Liver (tissue), 3 donors: ENCODE measurements around the gene DR1.

ENCODE experiments used
- EGR1 ChIP-seq, 2 donors: IDR thresholded peaks; 2 replicates each; pipeline ENCODE4 v1.6.1; 2016 to 2018; ENCODE audit warnings: antibody characterized with exemption in 2 of 2, low read depth in 2 of 2
- JUND ChIP-seq, 2 donors: IDR thresholded peaks; 2 replicates each; pipeline ENCODE4 v1.6.1; 2016; ENCODE audit warnings: antibody characterized with exemption in 2 of 2
- RAD21 ChIP-seq, 2 donors: IDR thresholded peaks; 2 replicates each; pipeline ENCODE4 v1.6.1; 2016; ENCODE audit warnings: antibody characterized with exemption in 2 of 2, mild to moderate bottlenecking in 2 of 2
- SP1 ChIP-seq: IDR thresholded peaks from 2 replicates; pipeline ENCODE4 v1.6.1; 2018; ENCODE audit warnings: antibody characterized with exemption, mild to moderate bottlenecking
- YY1 ChIP-seq: IDR thresholded peaks from 2 replicates; pipeline ENCODE4 v1.6.1; 2016; ENCODE audit warnings: antibody characterized with exemption, mild to moderate bottlenecking
- TF ChIP-seq, protein P1 (sequence below): fragments of 150-350 bp; IDR thresholded peaks from 2 replicates; pipeline ENCODE4 v1.5.1; 2017; ENCODE audit warnings: improper control_type of control experiment, low read depth, low read length; ENCODE audit not compliant: missing input control
- TF ChIP-seq, protein P2 (sequence below): IDR thresholded peaks from 2 replicates; pipeline ENCODE4 v1.6.1; 2016; ENCODE audit warnings: antibody characterized with exemption
- TF ChIP-seq, protein P3 (sequence below): IDR thresholded peaks from 2 replicates; pipeline ENCODE4 v1.6.1; 2016; ENCODE audit warnings: antibody characterized with exemption, mild to moderate bottlenecking
- TF ChIP-seq, protein P4 (sequence below): IDR thresholded peaks from 2 replicates; pipeline ENCODE4 v1.6.1; 2016; ENCODE audit warnings: antibody characterized with exemption
- donor health status: healthy.
- donor health status: healthy.

DNA sequence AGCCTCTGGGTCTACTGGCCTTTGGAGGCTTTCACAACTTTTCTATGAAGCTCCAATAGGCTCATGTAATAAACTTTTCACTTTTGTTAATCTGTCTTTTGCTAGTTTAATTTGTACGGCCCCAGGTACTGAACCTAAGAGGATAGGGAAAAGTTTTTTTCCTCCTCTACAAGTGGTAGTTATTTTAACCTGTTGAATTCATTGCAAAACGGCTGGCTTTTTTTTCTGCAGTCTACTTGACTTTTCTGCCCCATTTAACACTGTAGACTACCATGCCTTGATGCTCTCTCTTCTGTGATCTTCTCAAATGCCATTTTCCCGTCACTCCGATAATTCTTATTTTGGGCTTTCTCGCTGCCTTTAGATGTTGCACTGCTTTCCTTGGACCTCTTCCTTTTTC, 43.6 kb upstream of the DR1 start:
- TF ChIP-seq, protein P1, sequence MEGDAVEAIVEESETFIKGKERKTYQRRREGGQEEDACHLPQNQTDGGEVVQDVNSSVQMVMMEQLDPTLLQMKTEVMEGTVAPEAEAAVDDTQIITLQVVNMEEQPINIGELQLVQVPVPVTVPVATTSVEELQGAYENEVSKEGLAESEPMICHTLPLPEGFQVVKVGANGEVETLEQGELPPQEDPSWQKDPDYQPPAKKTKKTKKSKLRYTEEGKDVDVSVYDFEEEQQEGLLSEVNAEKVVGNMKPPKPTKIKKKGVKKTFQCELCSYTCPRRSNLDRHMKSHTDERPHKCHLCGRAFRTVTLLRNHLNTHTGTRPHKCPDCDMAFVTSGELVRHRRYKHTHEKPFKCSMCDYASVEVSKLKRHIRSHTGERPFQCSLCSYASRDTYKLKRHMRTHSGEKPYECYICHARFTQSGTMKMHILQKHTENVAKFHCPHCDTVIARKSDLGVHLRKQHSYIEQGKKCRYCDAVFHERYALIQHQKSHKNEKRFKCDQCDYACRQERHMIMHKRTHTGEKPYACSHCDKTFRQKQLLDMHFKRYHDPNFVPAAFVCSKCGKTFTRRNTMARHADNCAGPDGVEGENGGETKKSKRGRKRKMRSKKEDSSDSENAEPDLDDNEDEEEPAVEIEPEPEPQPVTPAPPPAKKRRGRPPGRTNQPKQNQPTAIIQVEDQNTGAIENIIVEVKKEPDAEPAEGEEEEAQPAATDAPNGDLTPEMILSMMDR = no peak
- TF ChIP-seq RAD21 (IDR thresholded peaks at IDR 0.05) = no peak
- TF ChIP-seq, protein P2, sequence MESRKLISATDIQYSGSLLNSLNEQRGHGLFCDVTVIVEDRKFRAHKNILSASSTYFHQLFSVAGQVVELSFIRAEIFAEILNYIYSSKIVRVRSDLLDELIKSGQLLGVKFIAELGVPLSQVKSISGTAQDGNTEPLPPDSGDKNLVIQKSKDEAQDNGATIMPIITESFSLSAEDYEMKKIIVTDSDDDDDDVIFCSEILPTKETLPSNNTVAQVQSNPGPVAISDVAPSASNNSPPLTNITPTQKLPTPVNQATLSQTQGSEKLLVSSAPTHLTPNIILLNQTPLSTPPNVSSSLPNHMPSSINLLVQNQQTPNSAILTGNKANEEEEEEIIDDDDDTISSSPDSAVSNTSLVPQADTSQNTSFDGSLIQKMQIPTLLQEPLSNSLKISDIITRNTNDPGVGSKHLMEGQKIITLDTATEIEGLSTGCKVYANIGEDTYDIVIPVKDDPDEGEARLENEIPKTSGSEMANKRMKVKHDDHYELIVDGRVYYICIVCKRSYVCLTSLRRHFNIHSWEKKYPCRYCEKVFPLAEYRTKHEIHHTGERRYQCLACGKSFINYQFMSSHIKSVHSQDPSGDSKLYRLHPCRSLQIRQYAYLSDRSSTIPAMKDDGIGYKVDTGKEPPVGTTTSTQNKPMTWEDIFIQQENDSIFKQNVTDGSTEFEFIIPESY = no peak
- TF ChIP-seq SP1 = no peak
- TF ChIP-seq, protein P3, sequence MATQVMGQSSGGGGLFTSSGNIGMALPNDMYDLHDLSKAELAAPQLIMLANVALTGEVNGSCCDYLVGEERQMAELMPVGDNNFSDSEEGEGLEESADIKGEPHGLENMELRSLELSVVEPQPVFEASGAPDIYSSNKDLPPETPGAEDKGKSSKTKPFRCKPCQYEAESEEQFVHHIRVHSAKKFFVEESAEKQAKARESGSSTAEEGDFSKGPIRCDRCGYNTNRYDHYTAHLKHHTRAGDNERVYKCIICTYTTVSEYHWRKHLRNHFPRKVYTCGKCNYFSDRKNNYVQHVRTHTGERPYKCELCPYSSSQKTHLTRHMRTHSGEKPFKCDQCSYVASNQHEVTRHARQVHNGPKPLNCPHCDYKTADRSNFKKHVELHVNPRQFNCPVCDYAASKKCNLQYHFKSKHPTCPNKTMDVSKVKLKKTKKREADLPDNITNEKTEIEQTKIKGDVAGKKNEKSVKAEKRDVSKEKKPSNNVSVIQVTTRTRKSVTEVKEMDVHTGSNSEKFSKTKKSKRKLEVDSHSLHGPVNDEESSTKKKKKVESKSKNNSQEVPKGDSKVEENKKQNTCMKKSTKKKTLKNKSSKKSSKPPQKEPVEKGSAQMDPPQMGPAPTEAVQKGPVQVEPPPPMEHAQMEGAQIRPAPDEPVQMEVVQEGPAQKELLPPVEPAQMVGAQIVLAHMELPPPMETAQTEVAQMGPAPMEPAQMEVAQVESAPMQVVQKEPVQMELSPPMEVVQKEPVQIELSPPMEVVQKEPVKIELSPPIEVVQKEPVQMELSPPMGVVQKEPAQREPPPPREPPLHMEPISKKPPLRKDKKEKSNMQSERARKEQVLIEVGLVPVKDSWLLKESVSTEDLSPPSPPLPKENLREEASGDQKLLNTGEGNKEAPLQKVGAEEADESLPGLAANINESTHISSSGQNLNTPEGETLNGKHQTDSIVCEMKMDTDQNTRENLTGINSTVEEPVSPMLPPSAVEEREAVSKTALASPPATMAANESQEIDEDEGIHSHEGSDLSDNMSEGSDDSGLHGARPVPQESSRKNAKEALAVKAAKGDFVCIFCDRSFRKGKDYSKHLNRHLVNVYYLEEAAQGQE = no peak
- TF ChIP-seq EGR1 (IDR thresholded peaks at IDR 0.05; ENCODE audit: low read depth in 2 of 2) = no peak
- no peak for TF ChIP-seq YY1
- TF ChIP-seq JUND (IDR thresholded peaks at IDR 0.05) = no peak
- TF ChIP-seq, protein P4, sequence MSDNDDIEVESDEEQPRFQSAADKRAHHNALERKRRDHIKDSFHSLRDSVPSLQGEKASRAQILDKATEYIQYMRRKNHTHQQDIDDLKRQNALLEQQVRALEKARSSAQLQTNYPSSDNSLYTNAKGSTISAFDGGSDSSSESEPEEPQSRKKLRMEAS = no peak
